22Rv1 (cell line): ENCODE data around the gene CTBP2.
A peak's percentile ranks its signal among the peaks of the same experiment; 100 is the strongest.

Experiments used
- H3K27ac ChIP-seq: fragments of 450-650 bp; 2 replicates; pipeline ENCODE4 v1.5.1; 2017
- ZFX ChIP-seq: fragments of 450-650 bp; IDR thresholded peaks from 2 replicates; pipeline ENCODE4 v1.6.1; 2017; ENCODE audit warnings: antibody characterized with exemption, borderline replicate concordance
- TF ChIP-seq, protein P1 (sequence below): fragments of 450-650 bp; IDR thresholded peaks from 2 replicates; pipeline ENCODE4 v1.5.1; 2017; ENCODE audit warnings: mild to moderate bottlenecking

Gene CTBP2

DNA sequence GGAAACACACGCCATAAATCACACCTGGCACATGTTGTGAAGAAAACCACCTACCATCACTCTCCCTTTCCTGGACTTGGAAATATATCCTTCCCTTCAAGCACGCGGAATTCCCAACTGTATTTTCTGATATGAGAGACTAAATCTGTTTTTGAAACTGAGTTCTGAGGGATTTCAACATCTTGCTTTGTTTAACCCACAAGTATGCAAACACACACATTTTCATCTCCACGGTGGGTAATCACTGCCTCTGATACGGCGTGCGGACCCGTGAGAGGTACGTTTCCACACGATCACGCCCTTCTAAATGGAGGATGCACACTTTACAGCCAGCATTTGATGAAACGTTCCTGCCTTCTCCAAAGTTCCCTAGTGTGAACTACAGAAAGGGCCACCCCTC, 135.0 kb downstream of the CTBP2 start:
- TF ChIP-seq ZFX: no peak
- H3K27ac ChIP-seq: no peak overlapping the region

DNA sequence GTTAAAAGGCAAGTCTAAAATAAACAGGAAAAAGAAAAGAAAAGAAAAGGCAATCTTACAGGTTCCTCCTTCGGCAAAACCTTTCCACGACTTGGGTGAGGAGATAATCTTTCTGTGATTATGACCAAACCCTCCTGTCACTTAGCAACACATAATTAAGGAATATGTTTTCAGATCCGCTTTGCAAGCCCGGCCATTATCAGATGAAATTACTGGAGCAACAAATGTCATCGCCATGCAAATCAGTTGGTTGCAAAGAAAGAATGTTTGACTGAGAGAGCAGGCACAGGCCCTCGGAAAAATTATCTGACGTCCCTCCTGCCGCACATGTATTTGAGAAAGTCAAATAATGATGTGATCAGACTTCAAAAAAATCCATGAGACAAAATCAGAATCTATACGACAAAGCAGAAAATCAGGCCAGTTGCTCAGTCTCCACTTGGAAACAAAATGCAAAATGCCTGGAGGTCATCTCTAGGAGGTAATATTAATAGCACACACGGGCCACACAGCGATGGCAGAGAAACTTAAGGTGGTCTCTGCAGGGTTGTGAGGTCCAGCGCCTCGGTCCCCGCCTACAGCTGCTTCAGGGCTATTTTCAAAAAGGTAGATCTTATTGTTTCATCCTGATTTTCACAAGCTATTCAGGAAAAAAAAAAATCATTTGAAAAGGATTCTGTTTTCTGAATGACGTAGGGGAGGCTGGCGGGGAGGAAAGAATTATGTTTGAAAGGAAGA, 135.7 kb downstream of the CTBP2 start:
- H3K27ac ChIP-seq: peak overlapping the region; percentile 62
- TF ChIP-seq, protein P1, sequence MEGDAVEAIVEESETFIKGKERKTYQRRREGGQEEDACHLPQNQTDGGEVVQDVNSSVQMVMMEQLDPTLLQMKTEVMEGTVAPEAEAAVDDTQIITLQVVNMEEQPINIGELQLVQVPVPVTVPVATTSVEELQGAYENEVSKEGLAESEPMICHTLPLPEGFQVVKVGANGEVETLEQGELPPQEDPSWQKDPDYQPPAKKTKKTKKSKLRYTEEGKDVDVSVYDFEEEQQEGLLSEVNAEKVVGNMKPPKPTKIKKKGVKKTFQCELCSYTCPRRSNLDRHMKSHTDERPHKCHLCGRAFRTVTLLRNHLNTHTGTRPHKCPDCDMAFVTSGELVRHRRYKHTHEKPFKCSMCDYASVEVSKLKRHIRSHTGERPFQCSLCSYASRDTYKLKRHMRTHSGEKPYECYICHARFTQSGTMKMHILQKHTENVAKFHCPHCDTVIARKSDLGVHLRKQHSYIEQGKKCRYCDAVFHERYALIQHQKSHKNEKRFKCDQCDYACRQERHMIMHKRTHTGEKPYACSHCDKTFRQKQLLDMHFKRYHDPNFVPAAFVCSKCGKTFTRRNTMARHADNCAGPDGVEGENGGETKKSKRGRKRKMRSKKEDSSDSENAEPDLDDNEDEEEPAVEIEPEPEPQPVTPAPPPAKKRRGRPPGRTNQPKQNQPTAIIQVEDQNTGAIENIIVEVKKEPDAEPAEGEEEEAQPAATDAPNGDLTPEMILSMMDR: no peak

DNA sequence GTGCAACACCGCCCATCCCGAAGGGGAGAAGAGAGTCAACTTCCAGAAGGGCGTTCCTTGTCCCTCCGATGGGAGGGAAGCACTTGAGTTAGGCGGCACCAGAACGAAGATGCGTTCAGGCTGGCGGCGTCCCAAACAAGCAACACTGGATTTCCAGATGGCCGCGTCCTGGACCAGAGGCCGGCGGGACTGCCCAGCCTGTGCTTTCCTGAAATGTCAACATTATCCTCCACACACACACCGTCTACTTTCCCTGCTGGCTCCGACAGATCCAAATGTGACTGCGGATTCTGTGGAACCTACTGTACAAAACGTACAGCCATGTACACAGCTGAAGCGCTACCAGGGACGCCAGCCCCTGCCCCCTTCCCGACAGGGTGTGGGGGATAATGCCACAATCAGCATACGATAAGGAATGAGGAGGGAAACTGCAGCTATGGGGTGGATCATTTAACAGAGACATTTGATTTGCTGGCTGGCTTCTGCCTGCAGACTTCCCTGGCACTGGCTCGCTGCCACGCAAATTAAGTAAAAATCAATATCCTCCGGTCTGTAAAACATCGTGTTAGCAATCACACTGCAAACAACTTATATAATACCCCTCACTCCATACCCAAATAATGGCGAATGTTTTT, 136.4 kb downstream of the CTBP2 start:
- peak overlapping the region; percentile 62 for H3K27ac ChIP-seq
- TF ChIP-seq, protein P1: no peak
- TF ChIP-seq ZFX: no peak

DNA sequence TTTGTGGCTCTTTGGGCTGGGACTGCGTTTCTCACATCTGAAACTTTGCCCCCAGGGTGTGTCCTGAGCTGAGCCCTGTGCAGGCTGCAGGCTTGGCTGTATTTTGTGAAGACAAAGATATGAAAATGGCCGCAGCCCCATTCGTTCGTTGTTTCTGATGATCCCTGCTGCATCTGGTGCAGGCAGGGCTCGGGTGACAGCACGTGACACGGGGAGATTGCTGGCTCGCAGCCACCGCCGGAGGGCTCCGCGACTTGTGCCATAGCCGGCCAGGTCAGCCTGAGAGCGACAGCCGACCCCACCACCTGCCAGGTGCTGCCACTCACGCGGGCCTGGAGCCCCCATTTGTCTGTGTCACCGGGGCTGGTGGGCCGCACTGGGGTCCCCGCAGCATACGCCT, 137.1 kb downstream of the CTBP2 start:
- TF ChIP-seq ZFX: no peak
- TF ChIP-seq, protein P1: no peak

DNA sequence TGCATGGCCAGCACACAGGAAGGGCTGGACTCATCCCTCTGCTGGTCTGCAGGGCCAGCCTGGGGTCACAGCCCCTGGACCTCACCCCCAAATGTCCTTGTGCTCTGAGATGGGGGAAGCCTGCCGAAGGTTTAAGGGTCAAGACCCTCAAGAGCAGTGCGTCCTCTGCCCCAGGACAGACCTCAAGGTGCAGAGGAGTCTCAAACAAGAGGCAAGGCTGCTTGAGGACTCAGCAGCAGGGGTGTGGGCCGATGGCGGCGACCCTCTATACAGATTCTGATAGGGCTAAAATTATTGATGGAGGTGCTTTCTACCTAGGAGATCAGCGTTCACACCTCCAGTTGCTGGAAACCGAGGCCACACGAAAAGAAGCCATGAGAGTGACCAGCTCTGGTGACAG, 137.7 kb downstream of the CTBP2 start:
- no peak for TF ChIP-seq ZFX
- TF ChIP-seq, protein P1: no peak
- H3K27ac ChIP-seq: peak overlapping the region; percentile 62

More for the DNA sequence above, 137.1 kb downstream of the CTBP2 start:
- peak overlapping the region; percentile 62 for H3K27ac ChIP-seq

DNA sequence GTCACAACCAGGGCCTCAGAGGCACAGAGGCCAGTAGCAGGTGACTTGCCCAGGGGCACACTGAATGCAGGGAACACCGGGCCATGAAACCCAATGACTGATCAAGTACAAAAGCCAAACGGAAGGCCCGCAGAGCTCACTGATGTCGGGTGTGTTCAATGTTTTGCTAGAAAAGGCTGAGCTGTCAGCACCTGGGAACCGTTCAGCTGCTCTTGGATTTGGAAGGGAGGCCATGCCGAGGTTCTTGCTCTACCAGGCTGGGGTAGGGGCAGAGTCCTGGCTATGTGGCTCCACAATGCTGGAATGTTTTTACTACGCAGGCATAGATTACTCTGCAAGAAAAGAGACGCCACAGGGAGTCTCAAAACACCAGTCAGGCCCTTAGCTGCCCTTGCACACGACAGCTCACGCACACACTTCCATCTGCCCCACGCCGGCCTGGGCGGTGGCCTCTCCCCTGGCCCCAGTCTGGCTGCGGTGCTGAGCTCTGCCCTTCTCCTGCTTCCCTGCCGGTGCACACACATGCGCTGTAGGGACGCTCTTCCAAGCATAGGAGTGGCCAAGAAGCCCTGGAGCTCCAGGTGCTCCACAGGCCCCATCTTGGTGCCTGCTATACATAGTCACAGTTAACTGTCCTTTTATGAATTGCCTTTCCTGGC, 138.5 kb downstream of the CTBP2 start:
- H3K27ac ChIP-seq: no peak overlapping the region
- TF ChIP-seq, protein P1: no peak
- TF ChIP-seq ZFX: no peak

DNA sequence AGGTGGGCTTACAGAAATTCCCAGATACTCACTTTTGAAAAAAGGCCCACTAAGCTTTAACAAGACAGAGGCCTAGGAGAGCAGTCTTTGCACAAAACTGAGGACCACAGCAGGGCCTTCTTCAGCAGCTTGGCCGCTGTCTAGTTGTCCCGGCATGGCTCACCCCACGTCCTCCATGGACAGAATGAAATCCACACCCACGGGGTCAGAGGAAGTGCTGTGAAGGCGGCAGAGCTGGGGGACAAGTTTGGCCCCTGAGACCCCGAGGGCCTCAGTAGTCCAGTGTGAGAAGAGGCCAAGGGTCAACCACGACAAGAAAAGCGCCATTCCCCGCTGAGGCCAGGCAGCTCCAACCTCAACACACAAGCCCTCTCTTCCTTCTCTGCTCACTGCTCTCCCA, 139.5 kb downstream of the CTBP2 start:
- no peak overlapping the region for H3K27ac ChIP-seq
- TF ChIP-seq, protein P1: no peak
- TF ChIP-seq ZFX: no peak
